HG03139 (cell line): ENCODE data around the gene PPP6R2.
"Not testable (repeated sequence)": the region's sequence is repeated elsewhere in the genome, so short reads cannot be mapped to it uniquely, and the experiment has no call there.

Experiments
- ATAC-seq: cut with Tn5 transposase; IDR thresholded peaks from one replicate; pipeline ENCODE4 v1.9.1; 2021; ENCODE audit not compliant: unreplicated experiment

PPP6R2 gene

GRCh38 chr22:50425179-50425916, 82.2 kb downstream of the PPP6R2 start:
- ATAC-seq: no peak

GRCh38 chr22:50432131-50432876, 89.2 kb downstream of the PPP6R2 start:
- ATAC-seq: no peak

GRCh38 chr22:50432877-50433510, 89.9 kb downstream of the PPP6R2 start:
- not testable (repeated sequence) for ATAC-seq

- ATAC-seq: no peak
Measured at GRCh38 chr22:50434849-50435248, 91.7 kb downstream of the PPP6R2 start.

- ATAC-seq: no peak
Measured at GRCh38 chr22:50435291-50436014, 92.3 kb downstream of the PPP6R2 start.

GRCh38 chr22:50436015-50436830, 93.1 kb downstream of the PPP6R2 start:
- no peak for ATAC-seq

- no peak for ATAC-seq
Measured at GRCh38 chr22:50436841-50437341, 93.8 kb downstream of the PPP6R2 start.

GRCh38 chr22:50437511-50438304, 94.6 kb downstream of the PPP6R2 start:
- ATAC-seq: no peak

GRCh38 chr22:50438305-50439275, 95.5 kb downstream of the PPP6R2 start:
- no peak for ATAC-seq

GRCh38 chr22:50439314-50439870, 96.3 kb downstream of the PPP6R2 start:
- ATAC-seq: no peak

GRCh38 chr22:50439871-50440331, 96.8 kb downstream of the PPP6R2 start:
- no peak for ATAC-seq

- ATAC-seq: no peak
Measured at GRCh38 chr22:50440544-50441249, 97.6 kb downstream of the PPP6R2 start.

- ATAC-seq: no peak
Measured at GRCh38 chr22:50441428-50441993, 98.4 kb downstream of the PPP6R2 start.

- no peak for ATAC-seq
Measured at GRCh38 chr22:50443197-50443596, 100.1 kb downstream of the PPP6R2 start.

- ATAC-seq: no peak
Measured at GRCh38 chr22:50443801-50444625, 100.9 kb downstream of the PPP6R2 start.

- no peak for ATAC-seq
Measured at GRCh38 chr22:50444663-50445062, 101.5 kb downstream of the PPP6R2 start.
